ENCODE results near the gene TMTC3.

DNA sequence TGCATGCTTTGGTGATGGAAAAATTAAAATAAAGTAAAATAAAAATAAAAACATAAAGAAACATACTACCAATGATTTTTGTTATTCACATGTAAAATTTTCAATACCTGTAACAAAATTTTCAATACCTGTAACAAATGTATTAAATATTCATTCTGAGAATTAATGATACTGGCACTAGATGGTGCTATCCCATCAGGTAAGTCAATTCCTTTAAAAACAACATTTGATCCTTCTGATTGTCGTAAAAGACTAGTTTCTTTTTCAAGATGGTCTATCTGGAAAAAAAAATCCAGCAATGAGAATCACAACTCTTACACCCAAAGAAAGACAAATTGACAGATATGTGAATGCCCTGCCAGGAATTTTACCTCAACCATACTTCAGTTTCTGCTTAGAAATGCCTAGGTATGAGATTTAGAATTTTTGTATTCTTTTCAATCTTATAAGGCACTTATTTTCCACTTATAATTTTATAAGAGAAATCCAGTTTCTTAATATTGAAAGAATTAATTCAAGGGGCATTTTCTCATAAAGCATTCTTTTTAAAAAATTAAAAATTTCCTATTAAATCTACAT lies 30.9 kb upstream of the TMTC3 start:
- TF ChIP-seq, protein P1, sequence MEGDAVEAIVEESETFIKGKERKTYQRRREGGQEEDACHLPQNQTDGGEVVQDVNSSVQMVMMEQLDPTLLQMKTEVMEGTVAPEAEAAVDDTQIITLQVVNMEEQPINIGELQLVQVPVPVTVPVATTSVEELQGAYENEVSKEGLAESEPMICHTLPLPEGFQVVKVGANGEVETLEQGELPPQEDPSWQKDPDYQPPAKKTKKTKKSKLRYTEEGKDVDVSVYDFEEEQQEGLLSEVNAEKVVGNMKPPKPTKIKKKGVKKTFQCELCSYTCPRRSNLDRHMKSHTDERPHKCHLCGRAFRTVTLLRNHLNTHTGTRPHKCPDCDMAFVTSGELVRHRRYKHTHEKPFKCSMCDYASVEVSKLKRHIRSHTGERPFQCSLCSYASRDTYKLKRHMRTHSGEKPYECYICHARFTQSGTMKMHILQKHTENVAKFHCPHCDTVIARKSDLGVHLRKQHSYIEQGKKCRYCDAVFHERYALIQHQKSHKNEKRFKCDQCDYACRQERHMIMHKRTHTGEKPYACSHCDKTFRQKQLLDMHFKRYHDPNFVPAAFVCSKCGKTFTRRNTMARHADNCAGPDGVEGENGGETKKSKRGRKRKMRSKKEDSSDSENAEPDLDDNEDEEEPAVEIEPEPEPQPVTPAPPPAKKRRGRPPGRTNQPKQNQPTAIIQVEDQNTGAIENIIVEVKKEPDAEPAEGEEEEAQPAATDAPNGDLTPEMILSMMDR (IDR thresholded peaks at IDR 0.05; ENCODE audit: insufficient read depth, low read length, poor library complexity, severe bottlenecking): no peak
- TF ChIP-seq EZH2phosphoT487 (conservative IDR thresholded peaks at IDR 0.05; ENCODE audit: low read length): no peak

Measured in SU-DHL-6 (cell line).